H1 (cell line): ENCODE measurements around the gene SLC44A5. TPM values are rescaled to one million over a fixed set of nuclear protein-coding genes. Genes with fewer than 3 reads are reported as not detected.

ENCODE experiments used
- CTCF ChIA-PET: fragments of 300-600 bp; sonication (Branson Sonifier 250); formaldehyde crosslinking; loops from one replicate; lab custom pipeline; 2021; ENCODE audit not compliant: partially characterized antibody; lab: Charles Lee
- POLR2A ChIA-PET: fragments of 300-600 bp; sonication (Branson Sonifier 250); formaldehyde crosslinking; loops from one replicate; lab custom pipeline; 2021; ENCODE audit warnings: inconsistent platforms; ENCODE audit not compliant: partially characterized antibody; lab: Charles Lee
- DNase-seq, 2 experiments: peaks; one replicate each; pipeline versions ENCODE4 v3.0.0 to v3.0.0-alpha.2; 2010 to 2022; ENCODE audit warnings: low spot score in 2 of 2, low read depth in 1 of 2, mixed read lengths in 1 of 2
- FAIRE-seq: peaks from 2 replicates; lab custom pipeline; 2011; peaks lifted over from hg19 to GRCh38; lab: Jason Lieb, UNC
- H2AFZ ChIP-seq: 2 replicates; pipeline ENCODE4 v1.8.1; 2012; ENCODE audit warnings: low read length, inconsistent platforms
- H2AK5ac ChIP-seq: 2 replicates; pipeline ENCODE4 v1.6.1; 2013; ENCODE audit warnings: low read depth, low read length
- H2BK120ac ChIP-seq: replicated peaks from 2 replicates; pipeline ENCODE3; 2013; ENCODE audit warnings: low read depth, low read length, inconsistent platforms
- H2BK12ac ChIP-seq: 2 replicates; pipeline ENCODE4 v1.6.1; 2013; ENCODE audit warnings: low read depth, low read length
- H2BK15ac ChIP-seq: 2 replicates; pipeline ENCODE4 v1.6.1; 2013; ENCODE audit warnings: low read length
- H2BK20ac ChIP-seq: 2 replicates; pipeline ENCODE4 v1.6.1; 2013; ENCODE audit warnings: low read length
- H2BK5ac ChIP-seq: 2 replicates; pipeline ENCODE4 v1.6.1; 2013; ENCODE audit warnings: low read depth, low read length
- H3K14ac ChIP-seq: 2 replicates; pipeline ENCODE4 v1.6.1; 2013; ENCODE audit warnings: inconsistent platforms; ENCODE audit not compliant: insufficient read length
- H3K18ac ChIP-seq: 2 replicates; pipeline ENCODE4 v1.6.1; 2013; ENCODE audit warnings: low read length; ENCODE audit errors: extremely low read depth
- H3K23ac ChIP-seq: 2 replicates; pipeline ENCODE4 v1.6.1; 2013; ENCODE audit warnings: inconsistent platforms; ENCODE audit not compliant: insufficient read length
- H3K23me2 ChIP-seq: 2 replicates; pipeline ENCODE4 v1.6.1; 2013; ENCODE audit warnings: low read depth, low read length
- H3K27ac ChIP-seq: 2 replicates; pipeline ENCODE4 v1.6.1; 2011; ENCODE audit warnings: low read depth, low read length, inconsistent platforms
- H3K27me3 ChIP-seq, 4 experiments: replicated peaks in 1 of 4; 1 replicate in 1 of 4; 2 replicates in 3 of 4; pipeline versions ENCODE4 v1.6.1 to v1.8.1; 2011 to 2013; ENCODE audit warnings: low read length in 3 of 4, mild to moderate bottlenecking in 3 of 4, inconsistent platforms in 2 of 4, mixed read lengths in 2 of 4, moderate library complexity in 1 of 4; ENCODE audit not compliant: control insufficient read depth in 3 of 4, insufficient read depth in 3 of 4; ENCODE audit errors: extremely low read depth in 1 of 4
- H3K36me3 ChIP-seq, 4 experiments: 2 replicates each; pipeline versions ENCODE4 v1.6.1 to v1.8.1; 2011 to 2013; ENCODE audit warnings: mild to moderate bottlenecking in 4 of 4, low read length in 3 of 4, moderate library complexity in 2 of 4, control low read depth in 1 of 4, inconsistent platforms in 1 of 4; ENCODE audit not compliant: insufficient read depth in 4 of 4, control insufficient read depth in 2 of 4
- H3K4ac ChIP-seq: replicated peaks from 2 replicates; pipeline ENCODE3; 2013; ENCODE audit warnings: low read length, low read depth, mixed read lengths, inconsistent platforms; ENCODE audit not compliant: insufficient read length
- H3K4me1 ChIP-seq, 4 experiments: replicated peaks in 1 of 4; 1 replicate in 1 of 4; 2 replicates in 3 of 4; pipeline versions ENCODE4 v1.6.1 to v1.8.1; 2011 to 2013; ENCODE audit warnings: low read length in 3 of 4, inconsistent platforms in 2 of 4, mixed read lengths in 1 of 4; ENCODE audit not compliant: insufficient read depth in 4 of 4, control insufficient read depth in 3 of 4
- H3K4me2 ChIP-seq, 2 experiments: 2 replicates each; pipeline versions ENCODE4 v1.6.1 to v1.8.1; 2011 to 2013; ENCODE audit warnings: low read depth in 2 of 2, low read length in 2 of 2, control low read depth in 1 of 2, inconsistent platforms in 1 of 2, mild to moderate bottlenecking in 1 of 2; ENCODE audit not compliant: insufficient read depth in 1 of 2
- H3K4me3 ChIP-seq, 4 experiments: fragments of 200-600, 300-600 bp in 1 of 4; sonication (generic), shearing (Covaris generic), sonication (Bioruptor Twin) in 1 of 4; 2 replicates each; pipeline versions ENCODE4 v1.5.1 to v1.8.1; 2011 to 2016; ENCODE audit warnings: low read length in 4 of 4, low read depth in 3 of 4, control low read depth in 2 of 4, inconsistent platforms in 2 of 4, mild to moderate bottlenecking in 2 of 4, mixed read lengths in 1 of 4, moderate library complexity in 1 of 4; ENCODE audit not compliant: insufficient read depth in 2 of 4; ENCODE audit errors: extremely low read depth in 1 of 4
- H3K56ac ChIP-seq: replicated peaks from 2 replicates; pipeline ENCODE3; 2013; ENCODE audit warnings: low read depth, mild to moderate bottlenecking, mixed read lengths, low read length, inconsistent platforms; ENCODE audit not compliant: insufficient read length
- H3K79me1 ChIP-seq: 2 replicates; pipeline ENCODE4 v1.6.1; 2013; ENCODE audit warnings: low read depth, low read length, control low read depth
- H3K79me2 ChIP-seq, 2 experiments: 2 replicates each; pipeline versions ENCODE4 v1.6.1 to v1.8.1; 2012 to 2013; ENCODE audit warnings: low read length in 2 of 2, mild to moderate bottlenecking in 2 of 2, inconsistent platforms in 1 of 2; ENCODE audit not compliant: insufficient read depth in 2 of 2, control insufficient read depth in 1 of 2
- H3K9ac ChIP-seq, 4 experiments: replicated peaks in 1 of 4; 1 replicate in 1 of 4; 2 replicates in 3 of 4; pipeline versions ENCODE4 v1.6.1 to v1.8.1; 2011 to 2013; ENCODE audit warnings: low read depth in 3 of 4, low read length in 3 of 4, control low read depth in 2 of 4, mild to moderate bottlenecking in 2 of 4, moderate library complexity in 2 of 4, inconsistent platforms in 1 of 4; ENCODE audit errors: extremely low read depth in 1 of 4
- H3K9me3 ChIP-seq, 2 experiments: 2 replicates each; pipeline versions ENCODE4 v1.6.1 to v1.8.1; 2012 to 2013; ENCODE audit warnings: mild to moderate bottlenecking in 2 of 2, moderate library complexity in 2 of 2, control low read depth in 1 of 2, inconsistent platforms in 1 of 2, low read depth in 1 of 2, low read length in 1 of 2, mixed read lengths in 1 of 2; ENCODE audit not compliant: insufficient read depth in 2 of 2
- H4K20me1 ChIP-seq, 2 experiments: replicated peaks in 1 of 2; 2 replicates each; pipeline versions ENCODE3 to v1.8.1; 2011 to 2013; ENCODE audit warnings: inconsistent platforms in 2 of 2, low read length in 2 of 2, mild to moderate bottlenecking in 1 of 2; ENCODE audit not compliant: insufficient read depth in 2 of 2, control insufficient read depth in 1 of 2
- H4K5ac ChIP-seq: 2 replicates; pipeline ENCODE4 v1.6.1; 2013; ENCODE audit warnings: low read length, low read depth, mixed read lengths, inconsistent platforms; ENCODE audit not compliant: insufficient read length
- H4K8ac ChIP-seq: 2 replicates; pipeline ENCODE4 v1.8.0; 2013; ENCODE audit warnings: mild to moderate bottlenecking, moderate library complexity, low read length, inconsistent platforms; ENCODE audit not compliant: insufficient read depth; ENCODE audit errors: extremely low read depth
- H4K91ac ChIP-seq: replicated peaks from 2 replicates; pipeline ENCODE3; 2013; ENCODE audit warnings: low read length, mixed read lengths, inconsistent platforms; ENCODE audit not compliant: insufficient read length
- ATF2 ChIP-seq: IDR thresholded peaks from 2 replicates; pipeline ENCODE4 v1.6.1; 2012; ENCODE audit warnings: low read length, inconsistent platforms
- CBX8 ChIP-seq: fragments of 300-800, 300-1000 bp; sonication (generic); IDR thresholded peaks from 2 replicates; pipeline ENCODE4 v1.7.1; 2016; ENCODE audit warnings: low read depth, low read length, borderline replicate concordance
- CREB1 ChIP-seq: IDR thresholded peaks from 2 replicates; pipeline ENCODE4 v1.6.1; 2012; ENCODE audit warnings: inconsistent platforms
- CTBP2 ChIP-seq: IDR thresholded peaks from 2 replicates; pipeline ENCODE4 v1.7.0; 2011; ENCODE audit warnings: borderline replicate concordance, mild to moderate bottlenecking, moderate library complexity, mixed read lengths, low read length; ENCODE audit not compliant: insufficient read depth, insufficient read length
- GABPA ChIP-seq: IDR thresholded peaks from 2 replicates; pipeline ENCODE4 v1.6.1; 2011; ENCODE audit warnings: mild to moderate bottlenecking, low read length, moderate library complexity, borderline replicate concordance; ENCODE audit not compliant: insufficient read depth
- JUN ChIP-seq: IDR thresholded peaks from 2 replicates; pipeline ENCODE4 v1.6.1; 2011; ENCODE audit warnings: low read depth, mild to moderate bottlenecking, improper control_type of control experiment, low read length
- KDM1A ChIP-seq: fragments of 200-600, 300-600 bp; sonication (generic); IDR thresholded peaks from 2 replicates; pipeline ENCODE4 v1.7.1; 2016; ENCODE audit warnings: mild to moderate bottlenecking, low read length, borderline replicate concordance
- NANOG ChIP-seq: IDR thresholded peaks from 2 replicates; pipeline ENCODE4 v1.6.1; 2011; ENCODE audit warnings: low read length, low read depth, mild to moderate bottlenecking, inconsistent platforms; ENCODE audit not compliant: insufficient read depth, poor library complexity, severe bottlenecking
- POLR2AphosphoS5 ChIP-seq: IDR thresholded peaks from 2 replicates; pipeline ENCODE4 v1.6.1; 2011; ENCODE audit warnings: low read depth, low read length
- SIRT6 ChIP-seq: IDR thresholded peaks from one replicate; pipeline ENCODE4 v1.7.1; 2012; ENCODE audit warnings: low read length, inconsistent platforms
- SRF ChIP-seq: IDR thresholded peaks from 2 replicates; pipeline ENCODE4 v1.6.1; 2011; ENCODE audit warnings: mild to moderate bottlenecking, low read depth, low read length, moderate library complexity
- SUZ12 ChIP-seq: fragments of 200-600 bp; sonication (generic); IDR thresholded peaks from 2 replicates; pipeline ENCODE4 v1.6.1; 2012; ENCODE audit warnings: mild to moderate bottlenecking, inconsistent platforms, low read length, moderate library complexity, mixed read lengths
- ZNF274 ChIP-seq: IDR thresholded peaks from 2 replicates; pipeline ENCODE4 v1.7.0; 2012; ENCODE audit warnings: low read length, borderline replicate concordance; ENCODE audit errors: extremely low read depth
- polyA plus RNA-seq, 7 experiments: library from polyadenylated mRNA; depleted of rRNA in 3 of 7; stranded (reverse) in 5 of 7; unstranded in 2 of 7; fragments of >200 nt in 5 of 7; fragments of 200-250 nt in 2 of 7; gene quantifications; 1 replicate in 5 of 7; 2 replicates in 1 of 7; 4 replicates in 1 of 7; pipeline versions ENCODE4 v1.2.1 to v1.2.3, GENCODE V29; 2011 to 2013; ENCODE audit warnings: missing spikeins in 2 of 7, mixed read lengths in 2 of 7
- total RNA-seq: library from RNA; stranded (reverse); fragmentation: NEBNext Ultra II Directional; extraction: Animal tissue kit (Norgen Biotek cat#: 25700); gene quantifications from 2 replicates; pipeline ENCODE4 v1.2.1, GENCODE V29; 2021

SLC44A5 gene
- total and polyA plus RNA-seq, 2 of the 8 experiments (the other 6 are each of a cell fraction or from before 2014, with no cell fraction given): 1.8 to 3.3 TPM

- Histone ChIP-seq H4K91ac (no peak overlapping the region), H2AFZ (no peak overlapping the region), H2BK15ac (no peak overlapping the region)
- no peak for TF ChIP-seq KDM1A
- no peak for TF ChIP-seq SIRT6
- TF ChIP-seq NANOG: no peak
- TF ChIP-seq POLR2AphosphoS5: no peak
- TF ChIP-seq JUN: no peak
- TF ChIP-seq CREB1: no peak
- TF ChIP-seq CTBP2: no peak
- TF ChIP-seq CBX8: no peak
- no peak for TF ChIP-seq ATF2
- TF ChIP-seq ZNF274: no peak
- no peak for TF ChIP-seq SUZ12
- TF ChIP-seq GABPA: no peak
- no peak for TF ChIP-seq SRF
- TF ChIP-seq, all 59 proteins: peak for 0
- Histone ChIP-seq H3K79me1 (no peaks in the 10 kb centered on the region), H2BK120ac (no peak overlapping the region), H3K9me3 (no peaks in the 10 kb centered on the region), H3K79me2 (no peaks in the 10 kb centered on the region), H2BK12ac (no peak overlapping the region), H3K23me2 (no peaks in the 10 kb centered on the region; the same call in 1 of the 2 replicates), H4K8ac (no peak overlapping the region), H2BK20ac (no peak overlapping the region), H4K5ac (no peak overlapping the region), H3K27ac (no peak overlapping the region), H3K18ac (no peak overlapping the region), H3K4me3 (no peak overlapping the region), H3K9ac (no peak overlapping the region), H2BK5ac (no peak overlapping the region), H3K4me2 (no peak overlapping the region), H3K4me1 (no peaks in the 10 kb centered on the region), H4K20me1 (no peaks in the 10 kb centered on the region), H2AK5ac (no peak overlapping the region), H3K14ac (no peak overlapping the region), H3K4ac (no peak overlapping the region), H3K36me3 (no peaks in the 10 kb centered on the region), H3K56ac (no peak overlapping the region), H3K23ac (no peak overlapping the region), H3K27me3 (no peaks in the 10 kb centered on the region)
- ChIA-PET CTCF (interaction anchor here (1.0 to 6.4 kb wide), 3 partner anchors 9 to 13 kb away, joined by 3 to 40 read pairs (median 33); no protein-coding TSS in a partner anchor), POLR2A (no interaction called here)
- FAIRE-seq: no peak
- DNase-seq: no peak
These were observed 365.7 kb downstream of the SLC44A5 start for GRCh38 chr1:75245239-75245638.
